Muscle of leg (tissue), 11 donors: ENCODE measurements around the gene LRP5. TPM values are rescaled to one million over a fixed set of nuclear protein-coding genes. Genes with fewer than 3 reads are reported as not detected.

Experiments
- DNase-seq: peaks from one replicate; pipeline ENCODE4 v3.0.0; 2013
- H3K27ac ChIP-seq: one replicate; pipeline ENCODE4 v1.5.1; 2013; ENCODE audit warnings: mild to moderate bottlenecking, low read length, control low read depth
- H3K27me3 ChIP-seq: one replicate; pipeline ENCODE4 v1.6.1; 2013; ENCODE audit warnings: low read length; ENCODE audit not compliant: control insufficient read depth, insufficient read depth
- H3K36me3 ChIP-seq: one replicate; pipeline ENCODE4 v1.6.1; 2013; ENCODE audit warnings: low read length; ENCODE audit not compliant: control insufficient read depth, insufficient read depth
- H3K4me1 ChIP-seq: one replicate; pipeline ENCODE4 v1.6.1; 2013; ENCODE audit warnings: low read length; ENCODE audit not compliant: control insufficient read depth, insufficient read depth
- H3K4me3 ChIP-seq: one replicate; pipeline ENCODE4 v1.5.1; 2013; ENCODE audit warnings: low read length, control low read depth
- H3K9me3 ChIP-seq: replicated peaks from 2 replicates; pipeline ENCODE4 v1.6.1; 2013; ENCODE audit warnings: low read depth, low read length; ENCODE audit not compliant: control insufficient read depth
- WGBS: methylation state at CpG from one replicate; pipeline ENCODE4 v1.1.5; 2013; ENCODE audit warnings: missing lambda C conversion rate; ENCODE audit not compliant: insufficient coverage; 5-methylcytosine and 5-hydroxymethylcytosine counted together
- polyA plus RNA-seq, 8 donors: library from polyadenylated mRNA; unstranded; fragments of 120-200 nt; gene quantifications; one replicate each; pipeline versions ENCODE4 v1.2.1 to v1.2.3, GENCODE V29; 2013; ENCODE audit warnings: inconsistent platforms in 1 of 8, low replicate concordance in 1 of 8; ENCODE audit not compliant: insufficient read length in 8 of 8, insufficient read depth in 1 of 8
- total RNA-seq: library from RNA; stranded (reverse); fragments of 120-200 nt; gene quantifications from one replicate; pipeline ENCODE4 v1.2.4, GENCODE V29; 2013

The LRP5 gene
- total and polyA plus RNA-seq, 9 donors: 30.9 to 70.0 (median 65.1) TPM

- WGBS: 44% methylated on average over 17 of the region's 19 CpGs
- Histone ChIP-seq H3K4me3 (peak overlapping the region; percentile 68), H3K27ac (peak overlapping the region; percentile 91), H3K27me3 (peaks cover 3% of the 10 kb centered on the region), H3K4me1 (peaks cover 53% of the 10 kb centered on the region), H3K36me3 (no peaks in the 10 kb centered on the region), H3K9me3 (no peaks in the 10 kb centered on the region)
- DNase-seq: peak; percentile 64
These were observed 3.0 kb downstream of the LRP5 start for GRCh38 chr11:68315171-68315920.

DNA sequence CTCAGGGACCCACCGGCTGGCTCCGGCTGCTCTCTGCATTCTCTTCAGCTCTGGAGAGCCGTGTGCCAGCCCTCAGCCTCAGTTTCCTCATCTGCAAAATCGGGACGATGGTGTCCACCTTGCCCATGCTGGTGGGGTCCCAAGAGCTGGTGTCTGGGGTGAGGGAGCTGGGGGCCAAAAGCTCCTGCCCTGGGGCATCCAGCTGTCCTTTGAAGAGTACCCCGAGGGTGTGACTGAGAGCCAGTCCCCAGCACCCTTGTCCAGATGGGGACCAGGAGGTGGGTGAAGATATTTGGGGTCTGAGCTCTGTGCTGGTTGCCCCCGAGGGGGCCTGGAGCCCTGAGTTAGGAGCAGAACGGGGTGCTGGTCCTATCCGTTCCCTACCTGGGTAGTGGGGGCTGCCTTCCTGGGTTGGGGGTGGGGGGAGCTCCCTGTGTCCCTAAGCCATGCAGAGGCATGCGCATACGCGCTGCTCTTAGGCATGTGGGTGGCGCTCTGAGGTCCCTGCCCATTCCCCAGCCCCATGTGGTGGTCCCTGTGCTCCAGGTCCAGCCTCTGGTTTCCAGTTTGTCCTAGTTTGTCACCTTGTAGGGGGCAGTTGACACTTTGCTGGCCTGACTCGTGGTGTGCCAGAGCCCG is 4.9 kb downstream of the LRP5 start:
- H3K27me3 ChIP-seq: peaks cover 3% of the 10 kb centered on the region
- DNase-seq: no peak
- H3K9me3 ChIP-seq: no peaks in the 10 kb centered on the region
- peaks cover 5% of the 10 kb centered on the region for H3K36me3 ChIP-seq
- H3K27ac ChIP-seq: peak overlapping the region; percentile 84
- peaks cover 56% of the 10 kb centered on the region for H3K4me1 ChIP-seq
- H3K4me3 ChIP-seq: no peak overlapping the region
- WGBS: 64% methylated on average over 11 of the region's 15 CpGs

DNA sequence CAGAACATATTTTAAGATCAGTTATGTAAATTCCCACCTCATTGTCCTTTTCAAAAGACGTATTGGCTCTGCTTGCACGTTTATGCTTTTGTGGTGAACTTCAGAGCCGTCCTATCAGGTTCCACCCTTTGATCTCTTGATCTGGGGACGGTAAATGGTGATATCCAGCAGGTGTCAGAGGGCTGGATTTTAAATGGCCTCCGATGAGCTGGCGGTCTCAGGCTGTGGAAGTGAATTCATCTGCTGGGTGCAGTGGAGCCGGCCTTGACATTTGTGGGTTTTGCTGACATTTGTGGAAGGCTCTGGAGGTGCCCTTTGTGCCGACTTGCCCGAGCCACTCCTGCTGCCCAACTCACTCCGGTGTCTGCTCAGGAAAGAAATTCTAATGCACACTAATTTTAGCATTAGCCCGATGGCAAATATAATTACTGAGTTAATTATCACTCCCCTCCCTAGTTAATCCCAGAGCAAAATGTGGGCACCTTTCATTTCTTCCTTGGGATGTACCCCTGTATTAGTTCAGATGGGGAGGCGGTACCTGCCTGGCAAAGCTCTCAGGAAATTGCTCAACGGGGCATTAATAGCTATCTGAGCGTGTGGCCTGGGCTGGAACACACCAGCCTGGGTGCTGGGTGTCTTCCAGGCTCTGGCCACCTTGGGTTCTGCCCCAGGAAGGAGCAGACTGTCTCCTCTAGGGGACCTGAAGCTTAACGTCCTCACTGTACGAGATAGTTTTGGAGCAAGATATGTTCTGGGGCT is 9.1 kb downstream of the LRP5 start:
- Histone ChIP-seq H3K27ac (no peak overlapping the region), H3K9me3 (no peaks in the 10 kb centered on the region), H3K27me3 (no peaks in the 10 kb centered on the region), H3K4me1 (peaks cover 53% of the 10 kb centered on the region), H3K36me3 (peaks cover 8% of the 10 kb centered on the region), H3K4me3 (no peak overlapping the region)
- 79% methylated on average over 9 of the region's 16 CpGs for WGBS
- DNase-seq: no peak

- DNase-seq: no peak
- H3K36me3 ChIP-seq: peaks cover 12% of the 10 kb centered on the region
- no peaks in the 10 kb centered on the region for H3K27me3 ChIP-seq
- H3K4me3 ChIP-seq: no peak overlapping the region
- H3K4me1 ChIP-seq: peaks cover 53% of the 10 kb centered on the region
- WGBS: 71% methylated on average over 9 of the region's 9 CpGs
- no peak overlapping the region for H3K27ac ChIP-seq
- no peaks in the 10 kb centered on the region for H3K9me3 ChIP-seq
These were observed 9.7 kb downstream of the LRP5 start for GRCh38 chr11:68322052-68322430.

GRCh38 chr11:68324241-68324640 is 11.8 kb downstream of the LRP5 start:
- 83% methylated on average over 2 of the region's 9 CpGs for WGBS
- H3K4me3 ChIP-seq: no peak overlapping the region
- no peaks in the 10 kb centered on the region for H3K27me3 ChIP-seq
- H3K4me1 ChIP-seq: peaks cover 67% of the 10 kb centered on the region
- no peaks in the 10 kb centered on the region for H3K9me3 ChIP-seq
- no peak overlapping the region for H3K27ac ChIP-seq
- peaks cover 12% of the 10 kb centered on the region for H3K36me3 ChIP-seq
- no peak for DNase-seq

DNA sequence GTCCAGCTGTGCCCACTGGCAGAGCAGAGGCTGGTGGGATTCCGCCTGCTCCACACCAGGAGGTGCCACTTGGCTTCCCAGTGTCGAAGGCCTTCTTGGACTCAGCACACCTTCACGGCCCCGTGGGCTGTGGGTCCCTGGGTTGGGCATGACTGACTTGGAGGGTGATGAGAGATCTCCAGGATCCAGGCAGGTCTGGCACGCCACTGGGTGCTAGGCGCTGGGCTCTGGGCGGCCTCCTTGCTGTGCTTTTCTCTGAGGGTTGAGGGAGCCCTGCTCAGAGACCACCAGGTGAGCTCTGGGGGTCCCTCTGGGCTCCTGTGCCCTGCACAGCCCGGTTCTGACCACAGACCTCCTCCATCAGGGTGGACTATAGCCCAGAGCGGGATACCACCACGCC is 12.3 kb downstream of the LRP5 start:
- Histone ChIP-seq H3K27ac (no peak overlapping the region), H3K27me3 (no peaks in the 10 kb centered on the region), H3K36me3 (peaks cover 12% of the 10 kb centered on the region), H3K9me3 (no peaks in the 10 kb centered on the region), H3K4me3 (no peak overlapping the region), H3K4me1 (peaks cover 72% of the 10 kb centered on the region)
- DNase-seq: no peak
- WGBS: 73% methylated on average over 6 of the region's 10 CpGs

DNA sequence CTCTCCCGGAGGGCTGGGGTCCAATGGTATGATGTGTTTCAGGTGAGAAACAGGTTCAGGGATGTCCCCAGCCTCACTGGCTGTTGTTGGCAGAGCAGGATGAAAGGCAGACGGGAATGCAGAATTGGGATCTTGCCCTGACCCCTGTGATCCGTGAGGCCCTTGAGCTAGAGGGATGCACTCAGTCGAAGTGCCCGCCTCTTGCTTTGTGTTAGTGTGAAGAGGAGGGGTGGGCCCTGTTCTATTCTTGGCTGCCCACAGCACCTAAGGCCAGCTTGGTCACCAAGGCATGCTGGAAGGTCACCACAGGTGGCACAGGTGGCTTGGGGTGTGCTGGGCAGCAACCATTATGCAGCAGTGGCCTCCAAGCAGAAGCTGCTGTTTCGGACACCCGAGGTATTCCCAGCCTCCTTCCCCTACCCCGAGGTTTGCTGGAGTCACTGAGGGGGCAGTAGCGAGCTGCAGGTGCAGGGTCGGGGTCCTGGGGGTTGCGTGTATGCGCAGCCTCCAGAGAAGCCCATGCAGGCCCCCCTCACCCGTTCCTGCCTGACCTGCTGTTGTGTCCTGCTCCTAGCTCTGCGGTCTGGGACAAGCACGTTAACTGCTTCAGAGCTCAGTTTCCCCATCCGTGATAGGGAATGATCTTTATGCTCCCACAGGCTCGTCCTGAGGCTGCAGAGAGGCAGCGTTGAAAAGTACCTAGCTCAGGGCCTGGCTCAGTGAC is 13.0 kb downstream of the LRP5 start:
- no peaks in the 10 kb centered on the region for H3K9me3 ChIP-seq
- no peak for DNase-seq
- no peak overlapping the region for H3K4me3 ChIP-seq
- peaks cover 12% of the 10 kb centered on the region for H3K36me3 ChIP-seq
- 73% methylated on average over 15 of the region's 18 CpGs for WGBS
- H3K27ac ChIP-seq: no peak overlapping the region
- H3K4me1 ChIP-seq: peaks cover 78% of the 10 kb centered on the region
- no peaks in the 10 kb centered on the region for H3K27me3 ChIP-seq

- DNase-seq: no peak
- no peak overlapping the region for H3K4me3 ChIP-seq
- no peaks in the 10 kb centered on the region for H3K27me3 ChIP-seq
- H3K4me1 ChIP-seq: peaks cover 84% of the 10 kb centered on the region
- WGBS: 76% methylated on average over 13 of the region's 13 CpGs
- H3K27ac ChIP-seq: no peak overlapping the region
- no peaks in the 10 kb centered on the region for H3K9me3 ChIP-seq
- H3K36me3 ChIP-seq: peaks cover 12% of the 10 kb centered on the region
These were observed 13.5 kb downstream of the LRP5 start for GRCh38 chr11:68325907-68326220.

DNA sequence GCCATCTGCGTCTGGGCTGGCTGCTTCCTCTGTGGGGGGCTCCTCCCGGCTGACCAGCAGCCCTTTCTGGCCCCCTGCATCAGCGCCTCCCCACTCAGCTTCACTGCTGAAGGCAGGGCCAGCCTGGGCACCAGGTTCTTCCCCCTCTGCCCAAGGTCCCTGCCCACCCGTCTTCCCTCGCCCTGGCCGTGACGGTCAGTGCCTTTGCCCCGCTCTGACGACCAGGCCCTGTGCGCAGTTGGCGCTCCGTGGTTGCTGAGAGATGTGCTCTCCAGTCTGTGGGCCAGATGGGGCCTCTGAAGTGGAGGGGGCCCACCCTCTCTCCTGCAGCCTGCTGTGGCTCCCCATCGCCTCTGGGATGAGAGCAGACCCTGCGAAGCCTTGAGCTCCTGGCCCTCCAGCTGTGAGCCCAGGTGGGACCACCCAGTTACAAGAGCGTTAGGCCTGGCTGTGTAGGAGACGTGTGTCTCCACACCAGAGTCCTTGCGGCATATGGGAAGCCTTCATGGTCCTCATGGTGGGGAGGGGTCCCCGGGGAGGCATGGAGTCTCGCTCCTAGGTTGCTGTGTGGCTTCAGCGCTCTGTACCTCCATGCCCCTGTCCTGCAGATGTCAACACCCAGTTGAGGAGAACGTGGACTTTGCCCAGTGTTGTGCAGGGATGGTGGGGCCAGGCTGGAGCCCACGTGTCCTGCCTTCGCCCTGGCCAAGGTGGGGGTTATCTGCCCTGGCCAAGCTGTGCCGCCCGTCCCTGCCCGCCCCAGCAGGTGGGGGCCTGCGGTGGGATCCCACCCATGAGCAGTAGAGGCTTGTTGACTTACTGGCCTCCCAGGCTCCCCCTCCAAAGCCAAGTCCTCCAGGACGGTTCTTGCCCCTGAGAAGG is 14.2 kb downstream of the LRP5 start:
- no peaks in the 10 kb centered on the region for H3K27me3 ChIP-seq
- no peaks in the 10 kb centered on the region for H3K9me3 ChIP-seq
- H3K4me1 ChIP-seq: peaks cover 86% of the 10 kb centered on the region
- no peak overlapping the region for H3K4me3 ChIP-seq
- no peak for DNase-seq
- WGBS: 76% methylated on average over 24 of the region's 28 CpGs
- H3K36me3 ChIP-seq: peaks cover 10% of the 10 kb centered on the region
- H3K27ac ChIP-seq: peak overlapping the region; percentile 85
